GM12865 (cell line): ENCODE measurements around the gene PCDH9.

ENCODE experiments used
- DNase-seq: peaks from one replicate; pipeline ENCODE4 v3.0.0; 2010; ENCODE audit warnings: low read depth
- H3K4me3 ChIP-seq: 2 replicates; pipeline ENCODE4 v1.5.1; 2011; ENCODE audit warnings: mild to moderate bottlenecking, low read depth, low read length, control low read depth
- TF ChIP-seq, protein P1 (sequence below): IDR thresholded peaks from 2 replicates; pipeline ENCODE4 v1.5.1; 2011; ENCODE audit warnings: low read length, control low read depth, low read depth, inconsistent platforms; ENCODE audit not compliant: insufficient read depth; ENCODE audit errors: missing control alignments

Gene PCDH9

DNA sequence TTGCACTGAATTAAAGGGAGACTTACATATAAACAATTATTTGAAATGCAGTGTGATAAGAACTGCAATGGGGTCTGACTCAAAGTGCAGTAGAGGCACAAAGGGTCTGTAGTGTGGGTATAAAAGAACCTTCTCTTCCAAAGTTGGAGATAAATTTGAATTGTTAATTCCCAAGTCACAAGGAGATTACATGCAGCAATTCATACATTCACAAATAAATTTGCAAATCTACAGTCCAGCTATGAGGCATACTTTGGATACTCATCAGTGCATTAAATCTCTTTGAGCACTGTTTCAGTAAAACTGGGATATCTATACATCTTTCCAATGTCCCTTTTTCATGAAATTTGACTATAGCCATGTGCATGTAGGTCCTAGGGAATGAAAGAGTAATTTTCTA, 799.4 kb downstream of the PCDH9 start:
- H3K4me3 ChIP-seq, result no peak overlapping the region
- TF ChIP-seq, protein P1, sequence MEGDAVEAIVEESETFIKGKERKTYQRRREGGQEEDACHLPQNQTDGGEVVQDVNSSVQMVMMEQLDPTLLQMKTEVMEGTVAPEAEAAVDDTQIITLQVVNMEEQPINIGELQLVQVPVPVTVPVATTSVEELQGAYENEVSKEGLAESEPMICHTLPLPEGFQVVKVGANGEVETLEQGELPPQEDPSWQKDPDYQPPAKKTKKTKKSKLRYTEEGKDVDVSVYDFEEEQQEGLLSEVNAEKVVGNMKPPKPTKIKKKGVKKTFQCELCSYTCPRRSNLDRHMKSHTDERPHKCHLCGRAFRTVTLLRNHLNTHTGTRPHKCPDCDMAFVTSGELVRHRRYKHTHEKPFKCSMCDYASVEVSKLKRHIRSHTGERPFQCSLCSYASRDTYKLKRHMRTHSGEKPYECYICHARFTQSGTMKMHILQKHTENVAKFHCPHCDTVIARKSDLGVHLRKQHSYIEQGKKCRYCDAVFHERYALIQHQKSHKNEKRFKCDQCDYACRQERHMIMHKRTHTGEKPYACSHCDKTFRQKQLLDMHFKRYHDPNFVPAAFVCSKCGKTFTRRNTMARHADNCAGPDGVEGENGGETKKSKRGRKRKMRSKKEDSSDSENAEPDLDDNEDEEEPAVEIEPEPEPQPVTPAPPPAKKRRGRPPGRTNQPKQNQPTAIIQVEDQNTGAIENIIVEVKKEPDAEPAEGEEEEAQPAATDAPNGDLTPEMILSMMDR, result no peak
- DNase-seq, result no peak

DNA sequence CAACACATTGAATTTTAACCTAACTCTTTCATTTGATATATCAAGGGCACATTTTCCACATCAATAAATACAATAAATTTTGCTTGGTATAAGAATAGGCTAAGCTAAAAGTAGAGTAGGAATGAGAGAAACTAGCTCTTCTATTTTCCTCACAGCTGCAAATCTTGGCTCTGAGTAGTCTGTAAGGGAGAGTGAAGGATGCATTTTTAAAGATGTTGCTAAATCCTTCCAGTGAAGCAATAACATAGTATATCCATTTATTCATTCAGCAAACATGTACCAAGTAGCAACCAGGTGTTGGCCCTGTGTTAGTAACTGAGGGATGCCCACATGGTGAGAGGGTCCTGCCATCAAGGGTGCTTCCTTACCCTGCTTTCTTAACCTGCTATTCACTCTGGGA, 799.9 kb downstream of the PCDH9 start:
- no peak for DNase-seq

DNA sequence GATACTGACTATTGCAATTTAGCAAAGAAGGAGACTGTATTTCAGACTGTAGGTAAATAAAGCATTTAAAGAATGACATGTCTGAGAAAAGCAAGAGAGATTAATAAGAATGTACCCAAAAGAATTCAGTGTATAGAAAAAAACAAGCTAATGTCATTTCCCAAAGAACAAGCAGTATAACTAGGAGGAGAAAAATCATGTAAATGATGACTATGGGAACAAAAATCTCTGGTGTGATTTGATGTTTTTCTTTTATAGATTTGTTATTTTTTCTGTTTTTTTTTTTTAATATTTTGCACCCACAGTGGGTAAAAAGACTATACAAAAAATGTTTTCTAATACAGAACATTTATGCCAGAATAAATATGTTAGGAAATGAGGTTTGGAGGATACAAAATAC, 801.0 kb downstream of the PCDH9 start:
- TF ChIP-seq, protein P1, result no peak
- no peak for DNase-seq
- no peak overlapping the region for H3K4me3 ChIP-seq

More for the DNA sequence above, 799.9 kb downstream of the PCDH9 start:
- H3K4me3 ChIP-seq, result no peak overlapping the region
- TF ChIP-seq, protein P1, result no peak

DNA sequence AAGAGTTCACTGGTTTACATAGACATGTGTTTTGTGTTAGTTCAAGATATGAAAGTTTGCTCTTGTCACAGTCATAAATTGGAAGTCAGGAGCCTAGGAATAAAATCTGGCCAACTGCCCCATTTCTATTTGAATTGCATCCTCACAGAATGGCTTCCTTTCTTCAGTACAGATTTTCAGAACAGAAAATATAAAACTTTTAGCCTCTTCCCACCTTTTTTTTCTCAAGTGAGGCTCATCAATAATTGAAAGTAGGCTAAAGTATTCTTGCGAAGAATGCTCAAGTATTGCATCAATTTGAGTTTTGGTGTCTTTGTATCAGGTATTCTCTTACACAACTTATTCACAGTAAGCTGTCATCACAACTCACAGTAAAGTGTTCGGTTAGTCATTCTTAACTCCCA, 802.7 kb downstream of the PCDH9 start:
- TF ChIP-seq, protein P1, result no peak
- DNase-seq, result no peak
- no peak overlapping the region for H3K4me3 ChIP-seq

DNA sequence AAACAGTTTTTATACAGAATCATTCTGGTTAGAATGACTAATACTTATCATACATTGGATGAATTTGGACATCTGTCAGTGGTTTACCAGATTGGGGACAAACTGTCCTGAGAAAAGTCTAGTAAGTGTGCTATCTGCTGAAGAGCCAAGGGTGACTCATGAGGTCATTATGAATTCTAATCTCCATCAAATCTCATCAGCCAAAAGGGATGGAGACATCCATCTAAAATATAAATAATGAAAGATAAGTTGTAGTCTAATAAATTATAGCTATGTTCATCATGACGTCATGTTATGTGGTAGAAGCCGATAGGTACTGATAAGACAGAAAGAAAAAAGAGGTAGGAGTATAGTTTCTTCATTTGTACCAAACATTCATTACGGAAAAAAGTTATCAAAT, 804.4 kb downstream of the PCDH9 start:
- TF ChIP-seq, protein P1, result no peak
- H3K4me3 ChIP-seq, result no peak overlapping the region
- no peak for DNase-seq

DNA sequence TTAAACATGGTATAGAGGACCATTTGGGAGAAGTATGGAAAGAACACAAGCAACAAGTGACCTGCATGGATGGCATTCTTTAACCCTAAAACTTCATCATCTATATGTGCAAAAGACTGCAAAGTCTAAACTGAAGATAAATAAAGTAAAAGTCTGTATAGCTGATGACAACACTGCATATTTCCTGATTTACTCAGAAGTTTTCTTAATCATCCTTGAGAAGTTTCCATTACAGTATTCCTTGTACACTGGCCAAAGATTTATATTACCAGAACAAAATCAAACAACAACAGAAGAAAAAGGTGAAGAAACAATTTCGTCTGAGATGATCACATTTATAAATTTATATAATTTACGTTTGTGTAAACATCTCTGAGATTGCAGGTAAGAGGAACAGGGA, 805.7 kb downstream of the PCDH9 start:
- DNase-seq, result no peak
- no peak overlapping the region for H3K4me3 ChIP-seq
- TF ChIP-seq, protein P1, result no peak

DNA sequence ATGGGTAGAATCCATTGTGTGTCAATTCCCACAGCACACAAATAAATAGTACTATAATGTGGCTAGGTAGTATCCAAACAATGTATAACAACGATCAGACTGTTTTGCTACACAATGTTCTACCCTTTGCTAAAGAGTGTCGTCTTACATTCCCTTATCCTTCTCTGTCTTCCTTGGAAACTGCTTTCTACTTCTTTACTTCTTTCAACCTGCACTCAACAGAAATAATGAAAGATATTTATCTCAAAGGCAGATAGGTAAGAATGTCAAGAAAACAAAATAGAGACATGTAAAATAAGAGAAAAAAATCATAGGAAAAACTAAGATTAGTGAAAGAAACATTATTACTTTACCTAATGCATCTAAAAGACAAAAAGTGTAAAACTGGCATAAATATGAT, 814.7 kb downstream of the PCDH9 start:
- TF ChIP-seq, protein P1, result no peak
- no peak overlapping the region for H3K4me3 ChIP-seq
- DNase-seq, result no peak
